Stimulated activated CD8-positive, alpha-beta memory T cell treated with anti-CD3 and anti-CD28 coated beads, Interleukin-15, amount 100 ng/mL, for 1 hour (primary cell): Measurements from ENCODE around the gene IL21R.

Experiments used
- DNase-seq: peaks from one replicate; pipeline ENCODE4 v3.0.0-alpha.2; 2020; ENCODE audit warnings: low read depth

The IL21R gene

DNA sequence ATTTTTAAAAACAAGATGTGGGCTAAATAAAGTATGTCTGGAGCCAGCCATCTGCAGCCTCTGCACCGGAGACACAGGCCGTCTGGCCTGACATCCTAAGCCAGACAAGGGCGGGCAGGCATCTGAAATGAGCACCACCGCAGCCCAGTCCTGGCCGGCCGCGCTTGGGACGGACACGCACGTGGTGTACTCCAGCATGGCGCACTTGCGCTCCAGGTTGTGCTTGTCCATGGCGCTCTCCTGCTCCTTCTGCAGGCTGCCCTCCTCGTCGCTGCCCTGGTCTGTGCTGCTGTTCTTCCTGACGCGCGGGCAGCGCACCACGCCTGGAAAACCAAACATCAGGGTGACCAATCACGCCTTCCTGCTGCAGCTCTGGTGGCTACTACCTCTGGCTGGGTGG lies 87.4 kb downstream of the IL21R start:
- DNase-seq, result no peak

GRCh38 chr16:27489906-27490305 lies 87.9 kb downstream of the IL21R start:
- no peak for DNase-seq

DNA sequence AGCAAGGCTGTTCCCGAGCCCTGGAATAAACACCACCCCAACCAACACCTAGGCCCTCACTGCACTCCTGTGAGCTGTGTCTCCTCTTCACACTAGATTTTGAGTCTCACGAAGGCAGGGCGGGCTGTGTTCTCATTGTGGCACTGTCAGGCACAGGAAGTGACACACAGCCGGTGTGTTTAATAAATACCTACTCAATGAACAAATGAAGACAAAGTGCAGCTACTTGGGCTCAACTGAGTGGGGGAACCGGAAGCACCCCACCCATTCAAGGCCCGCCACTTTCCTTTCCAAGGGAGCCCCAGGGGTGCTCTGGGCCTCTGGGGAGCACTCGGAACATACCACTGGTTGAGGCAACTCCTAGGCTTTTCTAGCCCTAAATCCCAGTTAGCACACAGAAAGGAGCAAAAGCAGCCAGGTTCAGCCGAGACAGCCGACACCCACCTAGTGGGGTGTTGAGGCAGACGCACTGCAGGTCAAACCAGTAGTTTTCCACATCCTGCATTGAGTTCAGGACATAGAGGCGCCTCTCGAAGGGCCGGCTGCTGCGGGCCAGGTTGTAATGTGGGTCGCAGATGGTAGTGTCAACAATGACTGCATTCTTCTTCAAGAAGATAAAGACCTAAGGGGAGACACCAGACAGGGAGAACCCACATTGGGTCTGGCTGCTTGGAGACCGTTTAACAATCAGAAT lies 90.1 kb downstream of the IL21R start:
- no peak for DNase-seq

GRCh38 chr16:27492588-27492979 lies 90.6 kb downstream of the IL21R start:
- no peak for DNase-seq

- DNase-seq, result no peak
These were observed 93.2 kb downstream of the IL21R start for GRCh38 chr16:27495191-27495590.

- DNase-seq, result no peak
These were observed 96.3 kb downstream of the IL21R start for GRCh38 chr16:27498031-27498825.

DNA sequence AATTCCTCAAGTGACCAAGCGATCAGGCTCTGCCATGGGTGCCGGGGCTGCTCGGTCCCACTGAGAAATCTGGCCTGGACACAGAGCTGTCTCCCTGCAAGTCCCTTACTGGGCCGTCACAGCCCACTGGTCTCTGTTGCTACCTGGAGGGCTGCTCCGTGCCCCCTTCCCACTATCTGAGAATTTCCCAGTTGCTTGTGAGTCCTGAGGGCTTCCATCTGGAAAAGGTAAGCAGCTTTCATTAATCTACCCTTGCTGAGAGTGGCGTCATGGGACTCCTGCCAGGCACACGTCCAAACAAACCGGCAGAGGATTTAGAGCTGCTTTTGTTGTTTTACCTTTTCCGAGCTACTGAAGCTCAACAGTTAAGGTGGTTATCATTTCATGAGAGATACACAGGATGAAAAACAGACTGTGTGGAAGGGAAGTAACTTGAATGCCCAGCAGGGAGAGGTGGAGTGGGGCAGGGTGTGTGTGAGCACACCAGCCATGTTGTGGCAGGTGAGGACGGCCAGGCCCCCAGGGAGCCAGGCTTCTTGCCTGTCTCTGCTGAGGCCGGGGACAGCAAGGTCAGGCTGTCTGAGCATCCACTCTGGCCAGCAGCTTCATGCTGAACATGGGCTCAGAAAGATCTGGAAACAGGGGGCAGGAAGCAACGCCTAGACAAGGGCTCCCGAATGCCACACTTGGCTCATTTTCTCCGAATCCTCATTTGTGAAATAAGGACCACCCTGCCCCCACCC lies 97.1 kb downstream of the IL21R start:
- no peak for DNase-seq

DNA sequence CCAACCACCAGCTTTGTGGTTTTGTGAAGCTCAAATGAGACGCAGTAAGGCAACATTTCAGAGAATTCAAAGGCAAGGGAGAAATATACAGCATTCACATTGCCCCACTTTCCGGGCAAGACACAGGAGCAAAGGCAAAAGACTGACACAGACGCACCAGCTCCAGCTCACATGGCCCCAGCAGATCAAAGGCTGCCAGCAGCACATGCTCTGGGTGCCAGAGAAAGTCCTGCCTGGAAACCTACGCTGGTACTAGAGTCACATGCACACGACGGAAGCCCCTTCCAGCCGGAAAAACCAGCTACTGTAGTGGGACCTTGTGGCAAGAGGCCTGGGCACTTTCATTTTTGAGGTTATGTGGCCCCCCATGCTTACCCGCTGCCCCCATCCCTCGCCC lies 97.7 kb downstream of the IL21R start:
- no peak for DNase-seq

- DNase-seq, result no peak
These were observed 98.8 kb downstream of the IL21R start for GRCh38 chr16:27500801-27501200.
